T-cell (primary cell): ENCODE measurements around the gene GNG7. TPM values are rescaled to one million over a fixed set of nuclear protein-coding genes. Genes with fewer than 3 reads are reported as not detected.
"Not testable (repeated sequence)": the region's sequence is repeated elsewhere in the genome, so short reads cannot be mapped to it uniquely, and the experiment has no call there.

Experiments used
- ATAC-seq, 4 experiments: fragments of 200-7000 bp in 3 of 4; fragments of 150-1000 bp in 1 of 4; cut with Tn5 transposase; replicated peaks in 1 of 4; 1 replicate in 3 of 4; 2 replicates in 1 of 4; pipeline ENCODE4 v1.10.0; 2021; ENCODE audit warnings: moderate library complexity in 3 of 4, mild to moderate bottlenecking in 2 of 4, moderate number of reproducible peaks in 1 of 4
- CTCF ChIA-PET, 2 donors: fragments of 300-600 bp; sonication (Branson Sonifier 250); formaldehyde crosslinking; loops; one replicate each; lab custom pipeline; 2022; ENCODE audit warnings: antibody characterized with exemption in 2 of 2; lab: Charles Lee
- POLR2A ChIA-PET, 2 donors: fragments of 300-600 bp; sonication (Branson Sonifier 250); formaldehyde crosslinking; loops; one replicate each; lab custom pipeline; 2022; ENCODE audit warnings: antibody characterized with exemption in 2 of 2; lab: Charles Lee
- DNase-seq, 35 experiments: peaks; one replicate each; pipeline versions ENCODE4 v3.0.0 to v3.0.0-alpha.2; 2013 to 2023
- H3K27ac ChIP-seq: one replicate; pipeline ENCODE4 v1.5.1; 2013; ENCODE audit warnings: low read length
- H3K27me3 ChIP-seq, 2 experiments: replicated peaks in 1 of 2; 1 replicate in 1 of 2; 2 replicates in 1 of 2; pipeline versions ENCODE4 v1.6.1 to v1.7.0; 2013; ENCODE audit warnings: low read length in 1 of 2, mixed read lengths in 1 of 2; ENCODE audit not compliant: control insufficient read depth in 2 of 2, insufficient read depth in 2 of 2; ENCODE audit errors: extremely low read depth in 1 of 2
- H3K36me3 ChIP-seq, 2 donors: 1 replicate in 1 of 2; 2 replicates in 1 of 2; pipeline versions ENCODE4 v1.6.1 to v1.7.0; 2013; ENCODE audit warnings: low read length in 1 of 2; ENCODE audit not compliant: control insufficient read depth in 2 of 2, insufficient read depth in 1 of 2; ENCODE audit errors: extremely low read depth in 1 of 2
- H3K4me1 ChIP-seq, 2 experiments: 1 replicate in 1 of 2; 2 replicates in 1 of 2; pipeline versions ENCODE4 v1.6.1 to v1.7.0; 2013; ENCODE audit warnings: low read length in 2 of 2, mixed read lengths in 1 of 2; ENCODE audit not compliant: insufficient read depth in 2 of 2, control insufficient read depth in 1 of 2; ENCODE audit errors: extremely low read depth in 1 of 2
- H3K4me3 ChIP-seq, 2 donors: 1 replicate in 1 of 2; 2 replicates in 1 of 2; pipeline versions ENCODE4 v1.5.1 to v1.7.0; 2013; ENCODE audit warnings: mild to moderate bottlenecking in 2 of 2, low read length in 1 of 2, moderate library complexity in 1 of 2; ENCODE audit not compliant: control insufficient read depth in 1 of 2; ENCODE audit errors: extremely low read depth in 1 of 2
- H3K9me3 ChIP-seq: 2 replicates; pipeline ENCODE4 v1.7.0; 2013
- H3K27ac Mint-ChIP-seq, 2 donors: one replicate each; pipeline ENCODE4 v1.8.0; 2020 to 2021; ENCODE audit warnings: mild to moderate bottlenecking in 2 of 2, mixed read lengths in 2 of 2
- H3K27me3 Mint-ChIP-seq, 2 donors: one replicate each; pipeline ENCODE4 v1.8.0; 2021 to 2022; ENCODE audit warnings: mixed read lengths in 2 of 2
- H3K36me3 Mint-ChIP-seq: one replicate; pipeline ENCODE4 v1.8.0; 2021; ENCODE audit warnings: mixed read lengths
- H3K4me1 Mint-ChIP-seq, 3 donors: one replicate each; pipeline ENCODE4 v1.8.0; 2020 to 2022; ENCODE audit warnings: mixed read lengths in 3 of 3, mild to moderate bottlenecking in 1 of 3
- H3K4me3 Mint-ChIP-seq, 3 donors: one replicate each; pipeline ENCODE4 v1.8.0; 2020 to 2022; ENCODE audit warnings: mild to moderate bottlenecking in 3 of 3, mixed read lengths in 3 of 3, moderate library complexity in 3 of 3
- H3K9me3 Mint-ChIP-seq, 3 donors: one replicate each; pipeline ENCODE4 v1.8.0; 2020 to 2022; ENCODE audit warnings: mixed read lengths in 3 of 3
- WGBS: methylation state at CpG from one replicate; pipeline ENCODE4 v1.1.5; 2013; ENCODE audit warnings: missing lambda C conversion rate; ENCODE audit not compliant: insufficient coverage; 5-methylcytosine and 5-hydroxymethylcytosine counted together
- total RNA-seq, 35 experiments: library from RNA in 6 of 35; stranded (reverse) in 6 of 35; fragments of 120-200 nt in 1 of 35; gene quantifications; one replicate each; pipeline versions ENCODE4 v1.2.1 to v1.2.4 and lab custom pipeline; 2013 to 2026

The GNG7 gene
- total RNA-seq, 5 donors from 2014 or later (not counting 1 experiment from before 2014, with no cell fraction given) = 4.5 to 7.2 (median 5.7) TPM

GRCh38 chr19:2714531-2715269, 12.2 kb upstream of the GNG7 start:
- H3K4me3 ChIP-seq = no peak overlapping the region
- H3K36me3 ChIP-seq = peaks cover 0 to 4% of the 10 kb centered on the region in 2 donors
- Mint-ChIP-seq H3K4me1 (peaks cover 10 to 19% (median 18%) of the 10 kb centered on the region in 3 donors), H3K27me3 (peaks cover 5 to 29% of the 10 kb centered on the region in 2 donors), H3K4me3 (no peak overlapping the region), H3K36me3 (peaks cover 6% of the 10 kb centered on the region), H3K9me3 (peaks cover 2 to 11% (median 3%) of the 10 kb centered on the region in 3 donors), H3K27ac (no peak overlapping the region)
- peaks cover 4 to 13% of the 10 kb centered on the region in 2 experiments for H3K4me1 ChIP-seq
- peaks cover 0 to 57% of the 10 kb centered on the region in 2 experiments for H3K27me3 ChIP-seq
- ATAC-seq (no peak), DNase-seq (no peak)
- ChIA-PET POLR2A (no interaction called here), CTCF (no interaction called here)
- no peak overlapping the region for H3K27ac ChIP-seq
- H3K9me3 ChIP-seq = no peaks in the 10 kb centered on the region
- WGBS = 78% methylated on average over 10 of the region's 16 CpGs

GRCh38 chr19:2714102-2714501, 11.6 kb upstream of the GNG7 start:
- H3K4me3 Mint-ChIP-seq, POLR2A ChIA-PET, H3K27ac Mint-ChIP-seq, H3K36me3 Mint-ChIP-seq, H3K36me3 ChIP-seq, CTCF ChIA-PET, H3K4me3 ChIP-seq, H3K27ac ChIP-seq, DNase-seq, ATAC-seq, H3K9me3 ChIP-seq: not testable (repeated sequence)
- Mint-ChIP-seq H3K9me3 (peaks cover 2 to 11% (median 3%) of the 10 kb centered on the region in 3 donors), H3K4me1 (peaks cover 9 to 18% (median 17%) of the 10 kb centered on the region in 3 donors), H3K27me3 (peaks cover 4 to 25% of the 10 kb centered on the region in 2 donors)
- peaks cover 0 to 56% of the 10 kb centered on the region in 2 experiments for H3K27me3 ChIP-seq
- H3K4me1 ChIP-seq = peaks cover 4 to 13% of the 10 kb centered on the region in 2 experiments
- 13% methylated on average over 1 of the region's 1 CpG for WGBS

- H3K27ac ChIP-seq, POLR2A ChIA-PET, H3K4me3 ChIP-seq, ATAC-seq, H3K4me3 Mint-ChIP-seq, H3K9me3 ChIP-seq, H3K36me3 Mint-ChIP-seq, DNase-seq, H3K27ac Mint-ChIP-seq, H3K36me3 ChIP-seq, CTCF ChIA-PET: not testable (repeated sequence)
- H3K27me3 ChIP-seq = peaks cover 0 to 48% of the 10 kb centered on the region in 2 experiments
- peaks cover 4 to 13% of the 10 kb centered on the region in 2 experiments for H3K4me1 ChIP-seq
- Mint-ChIP-seq H3K27me3 (peaks cover 3 to 16% of the 10 kb centered on the region in 2 donors), H3K4me1 (peaks cover 9 to 18% (median 17%) of the 10 kb centered on the region in 3 donors), H3K9me3 (peaks cover 2 to 11% (median 3%) of the 10 kb centered on the region in 3 donors)
- 80% methylated on average over 1 of the region's 3 CpGs for WGBS
Measured at GRCh38 chr19:2713170-2713569, 10.7 kb upstream of the GNG7 start.

GRCh38 chr19:2711875-2712205, 9.3 kb upstream of the GNG7 start:
- Histone ChIP-seq H3K36me3 (peaks cover 0 to 4% of the 10 kb centered on the region in 2 donors), H3K27ac (no peak overlapping the region), H3K9me3 (no peaks in the 10 kb centered on the region), H3K27me3 (peaks cover 0 to 38% of the 10 kb centered on the region in 2 experiments), H3K4me3 (no peak overlapping the region), H3K4me1 (peaks cover 4 to 13% of the 10 kb centered on the region in 2 experiments)
- peaks cover 2 to 11% (median 3%) of the 10 kb centered on the region in 3 donors for H3K9me3 Mint-ChIP-seq
- H3K4me1 Mint-ChIP-seq = peaks cover 9 to 18% (median 17%) of the 10 kb centered on the region in 3 donors
- H3K27me3 Mint-ChIP-seq = peaks cover 0 to 14% of the 10 kb centered on the region in 2 donors
- ChIA-PET POLR2A (no interaction called here), CTCF (no interaction called here)
- peak overlapping the region in 1 of 3 donors; percentile 19 for H3K4me3 Mint-ChIP-seq
- 100% methylated on average over 2 of the region's 5 CpGs for WGBS
- peaks cover 6% of the 10 kb centered on the region for H3K36me3 Mint-ChIP-seq
- no peak overlapping the region for H3K27ac Mint-ChIP-seq
- no peak for ATAC-seq
- DNase-seq = no peak

GRCh38 chr19:2711172-2711874, 8.8 kb upstream of the GNG7 start:
- H3K4me3 Mint-ChIP-seq = peak overlapping the region in 1 of 3 donors; percentile 19
- peak overlapping the region in 1 of 2 donors; percentile 52 for H3K27ac Mint-ChIP-seq
- 75% methylated on average over 16 of the region's 17 CpGs for WGBS

GRCh38 chr19:2706251-2706650, 3.8 kb upstream of the GNG7 start:
- Mint-ChIP-seq H3K4me3 (no peak overlapping the region), H3K4me1 (peaks cover 14 to 22% (median 17%) of the 10 kb centered on the region in 3 donors), H3K27me3 (peaks cover 0 to 2% of the 10 kb centered on the region in 2 donors), H3K27ac (no peak overlapping the region), H3K9me3 (no peaks in the 10 kb centered on the region), H3K36me3 (no peaks in the 10 kb centered on the region)
- ATAC-seq (no peak), DNase-seq (no peak)
- Histone ChIP-seq H3K36me3 (no peaks in the 10 kb centered on the region), H3K4me1 (peaks cover 6 to 29% of the 10 kb centered on the region in 2 experiments), H3K9me3 (no peaks in the 10 kb centered on the region), H3K27me3 (peaks cover 0 to 12% of the 10 kb centered on the region in 2 experiments), H3K4me3 (no peak overlapping the region), H3K27ac (no peak overlapping the region)
- POLR2A ChIA-PET = no interaction called here
- 100% methylated on average over 2 of the region's 5 CpGs for WGBS
- CTCF ChIA-PET = no interaction called here

More at GRCh38 chr19:2711172-2711874, 8.8 kb upstream of the GNG7 start:
- CTCF ChIA-PET = no interaction called here
- H3K4me3 ChIP-seq = no peak overlapping the region
- Mint-ChIP-seq H3K27me3 (peaks cover 0 to 14% of the 10 kb centered on the region in 2 donors), H3K4me1 (peaks cover 9 to 18% (median 17%) of the 10 kb centered on the region in 3 donors), H3K36me3 (peaks cover 6% of the 10 kb centered on the region), H3K9me3 (peaks cover 2 to 11% (median 3%) of the 10 kb centered on the region in 3 donors)
- peaks cover 0 to 4% of the 10 kb centered on the region in 2 donors for H3K36me3 ChIP-seq
- ATAC-seq (no peak), DNase-seq (no peak)
- H3K9me3 ChIP-seq = no peaks in the 10 kb centered on the region
- POLR2A ChIA-PET = no interaction called here
- H3K27me3 ChIP-seq = peaks cover 0 to 33% of the 10 kb centered on the region in 2 experiments
- peaks cover 4 to 13% of the 10 kb centered on the region in 2 experiments for H3K4me1 ChIP-seq
- H3K27ac ChIP-seq = no peak overlapping the region
